Calu3 (cell line): ENCODE results near the gene FCN2. TPM values are rescaled to one million over a fixed set of nuclear protein-coding genes. Genes with fewer than 3 reads are reported as not detected.

Source experiments
- BruUV-seq: library from RNA; stranded (reverse); fragments of 400-500 nt; replicated peaks from 2 replicates; lab custom pipeline; 2021; lab: Mats Ljungman, UMichigan
- CTCF ChIA-PET: fragments of 300-600 bp; sonication (Branson Sonifier 250); formaldehyde crosslinking; loops from one replicate; lab custom pipeline; 2022; ENCODE audit warnings: antibody characterized with exemption; lab: Charles Lee
- DNase-seq: peaks from one replicate; pipeline ENCODE4 v3.0.0; 2022
- H3K27ac Mint-ChIP-seq: one replicate; pipeline ENCODE4 v1.8.0; 2022; ENCODE audit warnings: mixed read lengths; ENCODE audit not compliant: unreplicated experiment
- H3K27me3 Mint-ChIP-seq: one replicate; pipeline ENCODE4 v1.8.0; 2022; ENCODE audit warnings: mixed read lengths; ENCODE audit not compliant: unreplicated experiment
- H3K36me3 Mint-ChIP-seq: one replicate; pipeline ENCODE4 v1.8.0; 2022; ENCODE audit warnings: mild to moderate bottlenecking, moderate library complexity, mixed read lengths; ENCODE audit not compliant: insufficient read depth, unreplicated experiment
- H3K4me1 Mint-ChIP-seq: one replicate; pipeline ENCODE4 v1.8.0; 2022; ENCODE audit warnings: mild to moderate bottlenecking, low read depth, mixed read lengths; ENCODE audit not compliant: unreplicated experiment
- H3K4me3 Mint-ChIP-seq: one replicate; pipeline ENCODE4 v1.8.0; 2022; ENCODE audit warnings: mild to moderate bottlenecking, low read depth, moderate library complexity, mixed read lengths; ENCODE audit not compliant: unreplicated experiment
- H3K9me3 Mint-ChIP-seq: one replicate; pipeline ENCODE4 v1.8.0; 2022; ENCODE audit warnings: low read depth, mixed read lengths; ENCODE audit not compliant: unreplicated experiment
- intact Hi-C: fragments of 100-400 bp; cut with micrococcal nuclease; formaldehyde crosslinking; loops from one replicate; pipeline ENCODE4 v1.10.0; 2022; ENCODE audit not compliant: unreplicated experiment
- total RNA-seq: library from RNA; stranded (reverse); gene quantifications from 2 replicates; pipeline ENCODE4 v1.2.3, GENCODE V29; 2022
- TF ChIP-seq, protein P1 (sequence below): fragments of 200-600 bp; IDR thresholded peaks from one replicate; pipeline ENCODE4 v1.8.0; 2022; ENCODE audit warnings: antibody characterized with exemption; ENCODE audit not compliant: unreplicated experiment

FCN2 gene
- total RNA-seq, 1 experiment from 2014 or later = not detected

DNA sequence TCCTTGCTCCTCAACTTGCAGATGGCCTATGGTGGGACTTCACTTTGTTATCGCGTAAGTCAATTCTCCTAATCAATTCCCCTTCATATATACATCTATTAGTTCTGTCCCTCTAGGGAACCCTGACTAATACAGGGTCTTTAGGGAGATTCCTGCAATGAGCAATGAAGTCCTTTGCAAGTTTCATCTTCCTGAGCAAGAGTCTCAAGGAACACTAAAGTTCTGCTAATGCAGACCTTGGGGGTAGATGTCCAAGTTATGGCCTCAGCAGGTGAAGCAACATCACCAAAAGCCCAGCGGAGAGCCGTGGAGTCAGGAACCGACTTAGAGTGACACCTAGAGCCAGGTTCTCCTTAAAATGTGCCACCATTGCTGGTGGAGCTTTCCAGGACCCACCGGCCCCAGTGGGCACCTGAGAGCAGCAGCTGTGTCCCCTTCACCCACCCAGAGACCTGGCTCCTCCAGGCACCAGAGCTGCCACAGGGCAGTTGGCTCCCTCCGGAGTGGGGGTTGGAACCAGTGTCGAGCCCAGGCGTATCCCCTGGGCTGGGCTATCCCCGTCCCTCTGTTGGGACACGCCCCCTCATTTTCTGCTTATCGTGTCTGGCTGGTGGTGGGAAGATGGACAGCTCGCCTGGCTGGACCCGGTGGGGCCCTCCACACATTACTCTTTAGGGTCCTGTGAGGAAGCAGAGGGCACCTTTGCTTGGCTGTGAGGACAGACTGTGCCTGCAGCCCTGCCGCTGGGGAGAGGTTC is 48.0 kb downstream of the FCN2 start:
- Mint-ChIP-seq H3K27me3 (peaks cover 12% of the 10 kb centered on the region), H3K4me3 (no peak overlapping the region), H3K36me3 (no peaks in the 10 kb centered on the region), H3K9me3 (peaks cover 4% of the 10 kb centered on the region), H3K4me1 (no peaks in the 10 kb centered on the region), H3K27ac (no peak overlapping the region)
- CTCF ChIA-PET = no interaction called here
- DNase-seq = no peak
- intact Hi-C loops = no loop called here
- TF ChIP-seq, protein P1, sequence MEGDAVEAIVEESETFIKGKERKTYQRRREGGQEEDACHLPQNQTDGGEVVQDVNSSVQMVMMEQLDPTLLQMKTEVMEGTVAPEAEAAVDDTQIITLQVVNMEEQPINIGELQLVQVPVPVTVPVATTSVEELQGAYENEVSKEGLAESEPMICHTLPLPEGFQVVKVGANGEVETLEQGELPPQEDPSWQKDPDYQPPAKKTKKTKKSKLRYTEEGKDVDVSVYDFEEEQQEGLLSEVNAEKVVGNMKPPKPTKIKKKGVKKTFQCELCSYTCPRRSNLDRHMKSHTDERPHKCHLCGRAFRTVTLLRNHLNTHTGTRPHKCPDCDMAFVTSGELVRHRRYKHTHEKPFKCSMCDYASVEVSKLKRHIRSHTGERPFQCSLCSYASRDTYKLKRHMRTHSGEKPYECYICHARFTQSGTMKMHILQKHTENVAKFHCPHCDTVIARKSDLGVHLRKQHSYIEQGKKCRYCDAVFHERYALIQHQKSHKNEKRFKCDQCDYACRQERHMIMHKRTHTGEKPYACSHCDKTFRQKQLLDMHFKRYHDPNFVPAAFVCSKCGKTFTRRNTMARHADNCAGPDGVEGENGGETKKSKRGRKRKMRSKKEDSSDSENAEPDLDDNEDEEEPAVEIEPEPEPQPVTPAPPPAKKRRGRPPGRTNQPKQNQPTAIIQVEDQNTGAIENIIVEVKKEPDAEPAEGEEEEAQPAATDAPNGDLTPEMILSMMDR = no peak
- no TSS peak for BruUV-seq

GRCh38 chr9:134929193-134930158 is 48.9 kb downstream of the FCN2 start:
- H3K27ac Mint-ChIP-seq = no peak overlapping the region
- DNase-seq = no peak
- no peak overlapping the region for H3K4me3 Mint-ChIP-seq
- H3K27me3 Mint-ChIP-seq = peaks cover 12% of the 10 kb centered on the region
- BruUV-seq = no TSS peak
- TF ChIP-seq, protein P1 = no peak
- H3K4me1 Mint-ChIP-seq = no peaks in the 10 kb centered on the region
- no peaks in the 10 kb centered on the region for H3K36me3 Mint-ChIP-seq
- H3K9me3 Mint-ChIP-seq = peaks cover 4% of the 10 kb centered on the region
- intact Hi-C loops = no loop called here
- CTCF ChIA-PET = no interaction called here

DNA sequence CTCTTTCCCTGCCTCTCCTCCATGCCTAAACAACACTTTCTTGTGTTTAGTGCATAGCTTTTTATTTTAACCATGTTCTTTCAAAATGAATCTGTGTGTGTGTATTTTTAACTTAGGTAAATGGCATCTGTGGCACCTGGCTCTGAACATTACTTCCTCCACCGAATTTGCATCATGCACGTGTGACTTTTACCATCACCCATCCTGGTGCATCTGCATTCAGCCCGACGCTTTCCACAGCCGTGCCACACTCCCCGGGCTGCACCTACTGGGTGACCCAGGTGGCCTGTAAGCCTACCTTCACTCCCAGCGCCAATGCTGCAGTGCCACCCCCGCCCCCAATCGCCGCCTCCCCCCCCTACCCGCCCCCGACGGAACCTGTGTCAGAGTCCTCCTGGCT is 49.8 kb downstream of the FCN2 start:
- no TSS peak for BruUV-seq
- no peak for DNase-seq
- TF ChIP-seq, protein P1 = no peak
- CTCF ChIA-PET = no interaction called here
- intact Hi-C loops = no loop called here
- H3K4me1 Mint-ChIP-seq = no peaks in the 10 kb centered on the region
- H3K27me3 Mint-ChIP-seq = peaks cover 12% of the 10 kb centered on the region
- H3K36me3 Mint-ChIP-seq = no peaks in the 10 kb centered on the region
- no peak overlapping the region for H3K4me3 Mint-ChIP-seq
- H3K9me3 Mint-ChIP-seq = peaks cover 4% of the 10 kb centered on the region
- no peak overlapping the region for H3K27ac Mint-ChIP-seq

DNA sequence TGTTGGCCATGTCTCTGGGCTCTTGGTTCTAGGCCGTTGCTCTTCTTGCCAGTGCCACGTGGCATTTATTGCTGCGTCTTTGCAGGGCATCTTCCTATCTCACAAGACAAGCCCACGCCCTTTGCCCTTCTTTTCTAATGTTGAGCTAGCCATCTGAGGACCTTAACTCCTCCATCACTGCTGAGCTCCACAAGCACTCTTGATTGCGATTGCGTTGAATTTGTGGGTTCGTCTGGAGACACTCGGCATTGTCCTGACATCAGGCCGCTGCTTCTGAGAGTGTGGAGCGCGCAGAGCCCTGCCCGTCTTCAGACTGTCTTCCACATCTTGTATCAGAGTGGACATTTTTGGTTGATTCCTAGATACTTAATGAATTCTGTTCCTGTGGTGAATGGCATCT is 51.6 kb downstream of the FCN2 start:
- TF ChIP-seq, protein P1 = no peak
- Mint-ChIP-seq H3K9me3 (peaks cover 4% of the 10 kb centered on the region), H3K36me3 (no peaks in the 10 kb centered on the region), H3K4me3 (no peak overlapping the region), H3K27ac (no peak overlapping the region), H3K27me3 (peaks cover 12% of the 10 kb centered on the region), H3K4me1 (no peaks in the 10 kb centered on the region)
- BruUV-seq = no TSS peak
- no peak for DNase-seq
- intact Hi-C loops = no loop called here
- CTCF ChIA-PET = no interaction called here
